Cardiac fibroblast (primary cell): Measurements from ENCODE around the gene HOXD4.

ENCODE experiments used
- DNase-seq, 2 donors: peaks; one replicate each; pipeline versions ENCODE4 v3.0.0 to v3.0.0-alpha.2; 2010; ENCODE audit warnings: low read depth in 2 of 2
- H3K4me3 ChIP-seq, 2 donors: replicated peaks in 1 of 2; 1 replicate in 1 of 2; 2 replicates in 1 of 2; pipeline ENCODE4 v1.5.1; 2011; ENCODE audit warnings: low read depth in 2 of 2, low read length in 2 of 2, mild to moderate bottlenecking in 2 of 2, moderate library complexity in 1 of 2
- TF ChIP-seq, protein P1 (sequence below): IDR thresholded peaks from one replicate; pipeline ENCODE4 v1.5.1; 2011; ENCODE audit warnings: low read depth, mild to moderate bottlenecking, low read length, inconsistent platforms

HOXD4 gene

GRCh38 chr2:176114930-176115625, 36.3 kb upstream of the HOXD4 start:
- H3K4me3 ChIP-seq = no peak overlapping the region
- TF ChIP-seq, protein P1, sequence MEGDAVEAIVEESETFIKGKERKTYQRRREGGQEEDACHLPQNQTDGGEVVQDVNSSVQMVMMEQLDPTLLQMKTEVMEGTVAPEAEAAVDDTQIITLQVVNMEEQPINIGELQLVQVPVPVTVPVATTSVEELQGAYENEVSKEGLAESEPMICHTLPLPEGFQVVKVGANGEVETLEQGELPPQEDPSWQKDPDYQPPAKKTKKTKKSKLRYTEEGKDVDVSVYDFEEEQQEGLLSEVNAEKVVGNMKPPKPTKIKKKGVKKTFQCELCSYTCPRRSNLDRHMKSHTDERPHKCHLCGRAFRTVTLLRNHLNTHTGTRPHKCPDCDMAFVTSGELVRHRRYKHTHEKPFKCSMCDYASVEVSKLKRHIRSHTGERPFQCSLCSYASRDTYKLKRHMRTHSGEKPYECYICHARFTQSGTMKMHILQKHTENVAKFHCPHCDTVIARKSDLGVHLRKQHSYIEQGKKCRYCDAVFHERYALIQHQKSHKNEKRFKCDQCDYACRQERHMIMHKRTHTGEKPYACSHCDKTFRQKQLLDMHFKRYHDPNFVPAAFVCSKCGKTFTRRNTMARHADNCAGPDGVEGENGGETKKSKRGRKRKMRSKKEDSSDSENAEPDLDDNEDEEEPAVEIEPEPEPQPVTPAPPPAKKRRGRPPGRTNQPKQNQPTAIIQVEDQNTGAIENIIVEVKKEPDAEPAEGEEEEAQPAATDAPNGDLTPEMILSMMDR = no peak
- no peak for DNase-seq

DNA sequence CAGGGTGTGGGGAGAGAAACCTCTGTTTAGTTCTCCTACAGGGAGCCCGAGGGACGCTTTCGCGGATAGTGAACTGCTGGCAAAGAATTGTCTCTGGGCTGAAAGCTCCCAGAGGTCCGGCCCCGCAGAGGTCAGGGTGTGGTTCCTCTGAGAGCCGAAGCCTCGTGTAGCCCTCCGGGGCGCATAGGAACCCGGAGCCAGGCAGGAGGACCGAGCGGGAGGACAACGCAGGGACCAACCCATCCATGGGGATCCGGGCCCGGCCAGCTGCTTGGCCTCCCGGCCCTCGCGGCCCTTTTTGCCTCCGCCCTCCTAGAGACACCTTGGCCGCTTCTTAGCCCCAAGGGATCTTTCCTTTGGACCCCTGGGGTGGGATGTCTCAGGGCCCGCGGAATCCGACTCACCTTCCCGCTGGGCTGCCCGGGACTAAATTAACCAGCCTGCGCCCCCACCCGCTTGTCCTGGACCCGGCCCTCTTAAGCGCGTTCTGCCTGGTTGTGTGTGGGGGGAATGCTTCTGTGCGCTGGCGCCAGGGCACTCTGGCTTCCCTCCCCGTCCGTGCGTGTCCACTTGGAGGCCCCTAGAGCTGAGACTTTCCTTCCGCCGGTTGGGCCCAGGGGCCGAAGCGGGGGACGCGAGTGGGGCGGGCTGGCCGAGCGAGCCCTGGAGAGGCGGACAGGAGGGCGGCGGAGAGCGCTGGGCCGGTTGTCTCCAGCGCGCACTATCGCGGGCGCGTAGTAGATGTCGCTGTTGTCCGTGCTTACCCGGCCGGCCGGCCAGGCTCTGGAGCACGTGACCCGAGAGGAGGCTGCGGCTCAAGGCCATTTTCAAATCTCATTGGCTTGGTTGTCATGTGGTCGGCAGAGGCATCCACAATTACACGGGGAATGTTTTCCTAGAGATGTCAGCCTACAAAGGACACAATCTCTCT, 35.2 kb upstream of the HOXD4 start, which contains the start of gene HOXD10:
TSS of gene HOXD10 (plus strand) at position 896 of the 931 bp plus-strand sequence. CDS start 56 bp downstream, outside the sequence.
- TF ChIP-seq, protein P1 = no peak
- DNase-seq = no peak
- no peak within 1 kb of the TSS for H3K4me3 ChIP-seq

DNA sequence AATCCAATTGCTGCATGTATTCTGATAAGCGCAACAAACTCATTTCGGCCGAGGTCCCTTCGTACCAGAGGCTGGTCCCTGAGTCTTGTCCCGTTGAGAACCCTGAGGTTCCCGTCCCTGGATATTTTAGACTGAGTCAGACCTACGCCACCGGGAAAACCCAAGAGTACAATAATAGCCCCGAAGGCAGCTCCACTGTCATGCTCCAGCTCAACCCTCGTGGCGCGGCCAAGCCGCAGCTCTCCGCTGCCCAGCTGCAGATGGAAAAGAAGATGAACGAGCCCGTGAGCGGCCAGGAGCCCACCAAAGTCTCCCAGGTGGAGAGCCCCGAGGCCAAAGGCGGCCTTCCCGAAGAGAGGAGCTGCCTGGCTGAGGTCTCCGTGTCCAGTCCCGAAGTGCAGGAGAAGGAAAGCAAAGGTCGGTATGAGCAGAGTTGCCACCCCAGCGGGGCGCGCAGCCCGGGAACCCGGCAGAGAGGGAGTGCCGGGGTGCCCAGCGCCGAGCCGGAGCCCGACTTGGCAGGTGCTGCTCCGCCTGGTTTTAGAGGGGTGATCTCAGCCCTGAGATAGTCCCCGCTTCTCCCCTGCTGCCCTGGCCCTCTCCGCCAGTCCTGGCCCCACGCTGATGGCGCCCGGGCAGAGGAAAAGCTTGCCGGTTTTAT, 34.1 kb upstream of the HOXD4 start:
- TF ChIP-seq, protein P1 = no peak
- DNase-seq = no peak
- no peak overlapping the region for H3K4me3 ChIP-seq

DNA sequence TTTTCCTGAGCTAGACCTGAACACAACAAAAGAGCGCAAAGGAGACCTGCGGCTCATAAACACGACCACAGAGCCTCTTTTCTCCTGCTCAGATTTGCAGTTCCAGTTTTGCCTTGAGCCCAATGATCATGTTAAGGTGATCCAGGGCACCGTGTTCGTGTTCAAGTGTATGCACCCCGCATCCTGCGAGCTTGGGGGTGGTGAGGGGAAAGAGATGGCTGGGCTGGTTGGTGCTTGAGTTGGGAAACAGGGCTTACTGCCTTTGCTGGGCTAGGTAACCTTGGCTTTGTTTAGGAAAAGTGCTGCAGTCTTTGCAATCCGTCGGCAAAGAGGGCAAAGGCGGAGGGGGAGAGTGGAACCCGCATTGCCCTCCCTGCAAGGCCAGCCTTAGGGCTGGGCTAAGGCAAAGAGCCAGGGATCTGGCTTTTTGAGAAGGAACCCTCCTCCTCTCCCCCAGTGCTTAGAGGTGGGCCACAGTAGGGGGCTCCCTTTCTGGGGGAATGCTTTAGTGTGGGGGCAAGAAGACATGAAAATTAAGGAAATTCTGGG, 33.5 kb upstream of the HOXD4 start:
- no peak overlapping the region for H3K4me3 ChIP-seq
- TF ChIP-seq, protein P1 = no peak
- DNase-seq = no peak

GRCh38 chr2:176118601-176119339, 32.6 kb upstream of the HOXD4 start:
- H3K4me3 ChIP-seq = no peak overlapping the region
- TF ChIP-seq, protein P1 = peak; percentile 23
- DNase-seq = peak in 1 of 2 donors; percentile 20
